Neural progenitor cell (in vitro differentiated cells): ENCODE measurements around the gene TSPAN32.

Experiments used
- CTCF ChIP-seq: fragments of 200-600 bp; sonication (generic); IDR thresholded peaks from 2 replicates; pipeline ENCODE4 v1.5.1; 2017; ENCODE audit warnings: antibody characterized with exemption, mild to moderate bottlenecking
- EZH2 ChIP-seq: fragments of 200-600 bp; sonication (generic); IDR thresholded peaks from 2 replicates; pipeline ENCODE4 v1.6.1; 2017; ENCODE audit warnings: antibody characterized with exemption, mild to moderate bottlenecking, moderate library complexity

GRCh38 chr11:2327032-2327431 is 25.2 kb downstream of the TSPAN32 start:
- TF ChIP-seq EZH2 (no peak), CTCF (no peak)
